Measurements from ENCODE around the gene SLC9A9. TPM values are rescaled to one million over a fixed set of nuclear protein-coding genes. Genes with fewer than 3 reads are reported as not detected.

SLC9A9 gene
- polyA plus RNA-seq, 1 experiment: 13.4 TPM

Other genes with a start within 250 kb of the SLC9A9 start
- 8.9 and 13.1 TPM in 2 replicates for gene DIPK2A, start 123.4 kb upstream of the SLC9A9 start, polyA plus RNA-seq (2011; rRNA removed)

Data from AG04450 (cell line).